ENCODE results near the gene PCNP.

GRCh38 chr3:101611023-101611422, 37.0 kb downstream of the PCNP start:
- TF ChIP-seq, protein P1, sequence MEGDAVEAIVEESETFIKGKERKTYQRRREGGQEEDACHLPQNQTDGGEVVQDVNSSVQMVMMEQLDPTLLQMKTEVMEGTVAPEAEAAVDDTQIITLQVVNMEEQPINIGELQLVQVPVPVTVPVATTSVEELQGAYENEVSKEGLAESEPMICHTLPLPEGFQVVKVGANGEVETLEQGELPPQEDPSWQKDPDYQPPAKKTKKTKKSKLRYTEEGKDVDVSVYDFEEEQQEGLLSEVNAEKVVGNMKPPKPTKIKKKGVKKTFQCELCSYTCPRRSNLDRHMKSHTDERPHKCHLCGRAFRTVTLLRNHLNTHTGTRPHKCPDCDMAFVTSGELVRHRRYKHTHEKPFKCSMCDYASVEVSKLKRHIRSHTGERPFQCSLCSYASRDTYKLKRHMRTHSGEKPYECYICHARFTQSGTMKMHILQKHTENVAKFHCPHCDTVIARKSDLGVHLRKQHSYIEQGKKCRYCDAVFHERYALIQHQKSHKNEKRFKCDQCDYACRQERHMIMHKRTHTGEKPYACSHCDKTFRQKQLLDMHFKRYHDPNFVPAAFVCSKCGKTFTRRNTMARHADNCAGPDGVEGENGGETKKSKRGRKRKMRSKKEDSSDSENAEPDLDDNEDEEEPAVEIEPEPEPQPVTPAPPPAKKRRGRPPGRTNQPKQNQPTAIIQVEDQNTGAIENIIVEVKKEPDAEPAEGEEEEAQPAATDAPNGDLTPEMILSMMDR (IDR thresholded peaks at IDR 0.05) = no peak
- no peak for TF ChIP-seq POLR2A (IDR thresholded peaks at IDR 0.05)

Data from ovary (tissue), 3 donors.